H1 (cell line): ENCODE measurements around the gene REPS1. TPM values are rescaled to one million over a fixed set of nuclear protein-coding genes. Genes with fewer than 3 reads are reported as not detected.

Experiments
- CHD7 ChIP-seq: fragments of 300-600 bp; sonication (generic); IDR thresholded peaks from 2 replicates; pipeline ENCODE4 v1.7.1; 2012; ENCODE audit warnings: low read length, moderate library complexity, mild to moderate bottlenecking, inconsistent platforms; ENCODE audit not compliant: insufficient replicate concordance
- SAP30 ChIP-seq: fragments of 300-600 bp; sonication (generic); IDR thresholded peaks from 2 replicates; pipeline ENCODE4 v1.7.1; 2012; ENCODE audit warnings: low read length, moderate library complexity, mild to moderate bottlenecking, inconsistent platforms; ENCODE audit not compliant: insufficient read depth, insufficient replicate concordance
- polyA plus RNA-seq, 7 experiments: library from polyadenylated mRNA; depleted of rRNA in 3 of 7; stranded (reverse) in 5 of 7; unstranded in 2 of 7; fragments of >200 nt in 5 of 7; fragments of 200-250 nt in 2 of 7; gene quantifications; 1 replicate in 5 of 7; 2 replicates in 1 of 7; 4 replicates in 1 of 7; pipeline versions ENCODE4 v1.2.1 to v1.2.3, GENCODE V29; 2011 to 2013; ENCODE audit warnings: missing spikeins in 2 of 7, mixed read lengths in 2 of 7
- total RNA-seq: library from RNA; stranded (reverse); fragmentation: NEBNext Ultra II Directional; extraction: Animal tissue kit (Norgen Biotek cat#: 25700); gene quantifications from 2 replicates; pipeline ENCODE4 v1.2.1, GENCODE V29; 2021

Gene REPS1
- total and polyA plus RNA-seq, 2 of the 8 experiments (the other 6 are each of a cell fraction or from before 2014, with no cell fraction given), result 52.1 to 68.9 TPM

- no peak for TF ChIP-seq CHD7
- no peak for TF ChIP-seq SAP30
Measured at GRCh38 chr6:138868181-138868580, 119.9 kb downstream of the REPS1 start (continued).
